K562 (cell line): Measurements from ENCODE around the gene NIPA2.

Source experiments
- RBFOX2 ChIP-seq: fragments of 200-400 bp; formaldehyde crosslinking; IDR thresholded peaks from 2 replicates; pipeline ENCODE4 v1.6.1; 2017; ENCODE audit warnings: low read depth, mild to moderate bottlenecking, low read length, moderate library complexity
- ZNF668 ChIP-seq: fragments of 250-450 bp; sonication (Bioruptor Pico); IDR thresholded peaks from 2 replicates; pipeline ENCODE4 v1.8.0; 2022; ENCODE audit warnings: mild to moderate bottlenecking, inconsistent platforms

GRCh38 chr15:22866079-22866478 is 27.6 kb downstream of the NIPA2 start:
- TF ChIP-seq RBFOX2, result no peak
- no peak for TF ChIP-seq ZNF668 (CRISPR knock-in tag)
